Effector CD4-positive, alpha-beta T cell (primary cell): ENCODE data around the gene STAM2.
"Not testable (repeated sequence)": the region's sequence is repeated elsewhere in the genome, so short reads cannot be mapped to it uniquely, and the experiment has no call there.

Source experiments
- DNase-seq: peaks from one replicate; pipeline ENCODE4 v3.0.0-alpha.2; 2020
- total RNA-seq: gene quantifications from one replicate; lab custom pipeline; 2026; lab: John Stamatoyannopoulos, UW

The STAM2 gene
- 33.4 reads per million, percentile 59 among the genes with 10 or more reads in this experiment for total RNA-seq

DNA sequence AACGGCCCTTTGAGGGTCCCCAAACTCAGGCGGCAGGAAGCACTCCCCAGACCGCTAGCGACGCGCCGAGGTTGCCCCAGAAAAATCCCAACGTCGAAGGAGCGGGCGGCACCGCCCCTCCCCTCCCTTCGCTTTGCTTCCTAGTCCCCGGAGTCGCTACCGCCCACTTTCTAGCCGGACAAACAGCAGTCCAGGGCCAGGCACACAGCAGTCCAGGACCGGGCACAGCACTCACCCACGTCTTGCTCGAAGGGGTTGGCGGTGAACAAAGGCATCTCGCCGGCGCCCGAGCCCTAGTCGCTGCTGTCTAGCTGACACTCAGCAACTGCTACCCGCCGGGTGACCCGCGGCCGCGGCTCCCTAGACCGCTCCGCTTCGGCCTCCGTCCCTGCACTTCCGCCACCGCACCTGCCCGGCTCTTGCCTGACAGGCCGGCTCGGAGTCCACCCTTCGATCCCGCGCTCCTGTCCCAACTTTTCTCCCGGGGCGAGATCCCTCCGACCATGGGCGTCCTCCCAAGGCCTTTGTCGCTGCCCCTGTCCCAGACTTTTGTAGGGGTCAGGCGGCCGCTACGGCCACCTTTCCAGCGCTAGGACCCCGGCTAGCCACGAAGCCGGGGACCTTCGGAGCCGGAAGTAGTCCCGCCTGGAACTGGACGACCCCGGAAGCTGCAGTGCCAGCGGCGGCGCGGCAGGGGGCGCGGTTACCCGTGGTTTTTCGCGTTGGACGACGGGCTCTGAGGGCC, at the start of gene STAM2:
TSS of gene STAM2 (minus strand) at position 396 of the 745 bp plus-strand sequence. CDS start at position 275, 121 bp downstream.
- DNase-seq, result peak; percentile 85

DNA sequence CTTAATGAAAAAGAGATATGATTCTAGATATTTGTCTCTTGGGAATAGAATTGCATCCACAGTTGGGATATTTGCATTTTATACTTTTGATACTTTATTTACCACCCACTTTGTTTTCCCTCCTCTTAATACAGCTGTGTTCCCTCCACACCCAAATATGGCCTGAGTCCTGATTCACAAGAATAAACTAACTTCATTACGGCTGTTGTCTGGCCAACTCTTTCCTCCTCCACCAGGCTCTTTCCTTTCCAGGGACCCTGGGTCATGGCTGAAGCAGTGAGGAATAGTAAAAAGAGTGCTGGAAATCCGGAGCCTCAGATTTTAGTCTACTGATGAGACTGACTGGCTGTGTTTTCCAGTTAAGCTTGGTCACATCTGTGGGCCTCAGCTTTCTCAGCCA, 48.4 kb upstream of the STAM2 start:
- DNase-seq, result no peak

DNA sequence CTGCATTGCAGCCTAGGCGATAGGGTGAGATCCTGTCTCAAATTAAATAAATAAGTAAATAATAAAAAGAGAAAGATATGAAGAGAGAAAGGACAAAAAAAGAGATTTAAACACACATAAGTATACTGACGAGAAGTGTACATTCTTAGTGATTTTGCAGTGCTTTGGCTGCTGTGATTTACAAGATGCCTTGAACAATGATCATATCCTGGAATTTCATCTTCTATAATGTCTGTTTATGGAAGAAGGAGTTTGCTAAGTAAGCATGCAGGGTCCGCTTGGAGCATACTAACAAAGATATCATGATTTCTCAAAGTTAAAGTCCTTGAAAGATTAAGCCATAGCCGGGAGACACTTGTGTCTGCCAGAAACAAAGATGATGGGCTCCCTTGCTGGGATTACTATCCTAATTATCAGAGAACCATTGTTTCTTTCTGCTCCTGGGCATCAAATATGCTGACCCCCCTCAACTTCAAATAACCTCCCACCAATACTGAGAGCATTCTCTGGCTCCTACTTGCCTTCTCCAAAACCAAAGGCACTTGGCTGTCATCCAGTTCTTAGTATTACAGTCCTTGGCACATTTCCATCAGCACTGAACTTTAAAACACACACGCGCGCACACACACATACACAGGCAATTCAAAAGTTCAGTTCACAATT, 47.5 kb upstream of the STAM2 start:
- no peak for DNase-seq

DNA sequence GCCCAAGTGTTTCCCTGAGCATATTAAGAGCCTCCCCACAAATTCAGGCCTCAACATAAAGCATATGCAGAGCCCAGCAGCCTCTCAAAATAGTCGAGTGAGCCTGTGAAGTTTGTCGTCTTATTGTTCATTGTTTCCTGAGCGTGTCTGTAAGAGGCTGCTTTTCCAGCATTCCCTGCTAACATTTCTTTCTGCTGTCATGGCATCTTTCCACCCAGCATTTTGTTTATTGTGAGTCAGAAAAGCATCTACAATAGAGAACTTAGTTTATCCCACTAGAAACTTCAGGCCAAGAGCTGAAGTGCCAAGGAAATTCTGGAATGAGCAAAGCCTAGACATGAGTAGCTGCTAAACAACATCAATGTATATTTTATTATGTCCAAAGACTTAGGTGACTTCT, 46.3 kb upstream of the STAM2 start:
- DNase-seq, result no peak

DNA sequence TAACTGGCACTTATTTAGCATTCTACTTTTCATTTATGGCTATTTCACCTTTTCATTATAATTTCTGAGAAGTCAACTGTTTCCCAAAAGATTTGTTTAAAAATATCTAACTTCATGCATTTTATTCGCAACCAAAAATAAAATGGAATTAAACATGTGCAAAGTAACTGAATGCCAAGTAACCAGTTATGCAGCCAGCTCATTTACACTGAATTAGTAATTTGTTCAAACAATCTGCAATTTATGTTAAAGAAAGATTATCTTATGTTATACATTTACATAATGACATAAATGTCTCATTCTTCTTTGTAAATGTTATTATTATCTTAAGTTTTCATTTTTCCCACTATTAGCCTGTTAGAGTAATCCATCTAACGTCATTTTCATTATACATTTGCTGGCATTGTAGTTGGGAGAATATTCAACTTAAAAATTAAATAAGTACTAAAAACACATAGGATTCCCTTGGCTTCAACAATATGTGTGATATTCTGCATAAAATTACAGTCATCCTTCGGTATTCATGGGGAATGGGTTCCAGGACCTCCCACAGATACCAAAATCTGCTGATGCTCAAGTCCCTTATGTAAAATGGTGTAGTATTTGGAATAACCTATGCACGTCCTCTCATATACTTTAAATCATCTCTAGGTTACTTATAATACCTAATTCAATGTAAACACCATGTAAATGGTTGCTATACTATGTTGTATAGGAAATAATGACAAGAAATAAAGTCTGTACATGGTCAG, 43.7 kb upstream of the STAM2 start:
- no peak for DNase-seq

DNA sequence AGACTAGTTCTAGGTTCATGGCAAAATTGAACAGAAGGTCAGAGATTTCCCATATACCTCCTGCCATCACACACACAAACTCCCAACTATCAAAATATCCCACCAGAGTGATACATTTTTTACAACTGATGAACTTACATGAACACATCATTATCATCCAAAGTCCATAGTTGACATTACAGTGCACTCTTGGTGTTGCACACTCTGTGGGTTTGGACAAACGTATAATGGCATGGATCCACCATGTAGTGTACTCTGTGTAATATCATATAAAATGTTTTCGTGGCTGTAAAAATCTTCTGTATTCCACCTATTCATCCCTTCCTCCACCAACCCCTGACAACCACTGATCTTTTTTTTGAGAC, 25.9 kb upstream of the STAM2 start:
- no peak for DNase-seq

DNA sequence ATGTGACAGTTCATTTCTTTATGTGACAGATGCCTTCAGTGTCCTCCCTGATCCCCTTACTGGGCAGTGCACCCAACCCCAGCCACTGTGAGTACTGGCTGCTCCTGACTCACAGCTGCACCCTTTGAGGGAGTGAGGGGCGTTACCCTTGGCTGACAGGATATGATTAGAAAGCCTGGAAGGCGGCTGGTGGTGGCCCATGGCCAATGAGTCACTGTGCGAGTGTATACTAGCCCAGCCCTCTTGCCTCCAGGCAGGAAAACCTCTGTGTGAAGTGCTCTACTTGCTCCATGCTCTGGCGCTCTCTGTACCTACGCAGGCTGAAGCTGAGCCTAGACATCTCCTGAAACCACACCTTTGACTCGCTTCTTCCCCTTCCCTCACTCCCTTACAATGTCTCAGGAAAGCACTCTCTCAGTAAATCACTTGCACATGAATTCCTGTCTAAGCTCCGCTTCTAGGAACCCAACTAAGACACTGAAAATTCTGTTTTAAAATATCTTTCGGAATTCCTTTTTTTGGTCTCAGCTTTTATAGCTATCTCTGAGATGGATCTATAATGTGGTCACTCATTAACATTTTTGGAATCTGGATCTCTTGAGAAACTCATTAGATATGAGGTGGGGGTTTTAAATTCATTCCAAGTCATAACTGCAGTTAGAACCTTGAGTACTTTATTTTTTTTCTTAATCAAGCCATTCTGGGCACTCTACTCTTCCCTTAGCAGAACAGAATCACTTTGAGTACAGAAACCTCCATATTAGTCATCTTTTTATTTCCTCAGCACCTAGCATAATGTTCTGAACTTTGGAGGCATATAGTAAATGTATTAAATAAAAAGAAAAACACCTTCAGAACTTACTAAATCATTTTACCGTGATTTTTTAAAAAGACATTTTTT, 25.3 kb upstream of the STAM2 start:
- no peak for DNase-seq

DNA sequence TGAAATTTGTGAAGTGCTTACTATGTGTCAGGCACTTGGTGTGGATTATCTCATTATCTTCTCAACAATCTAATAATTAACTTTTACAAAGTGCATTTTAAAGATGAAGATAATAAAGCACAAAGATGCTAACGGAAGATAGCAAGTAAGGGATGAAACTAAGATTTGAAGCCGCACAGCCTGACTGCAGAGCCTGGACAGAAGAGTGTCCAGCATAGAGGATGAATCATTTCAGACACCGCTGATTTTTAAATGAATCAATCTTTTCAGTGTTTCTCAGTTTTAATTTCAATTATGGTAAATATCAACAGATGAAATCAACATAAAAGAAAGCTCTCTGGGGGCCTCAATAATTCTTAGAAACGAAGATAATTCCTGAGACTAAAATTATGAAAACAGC, 24.5 kb upstream of the STAM2 start:
- DNase-seq, result no peak

DNA sequence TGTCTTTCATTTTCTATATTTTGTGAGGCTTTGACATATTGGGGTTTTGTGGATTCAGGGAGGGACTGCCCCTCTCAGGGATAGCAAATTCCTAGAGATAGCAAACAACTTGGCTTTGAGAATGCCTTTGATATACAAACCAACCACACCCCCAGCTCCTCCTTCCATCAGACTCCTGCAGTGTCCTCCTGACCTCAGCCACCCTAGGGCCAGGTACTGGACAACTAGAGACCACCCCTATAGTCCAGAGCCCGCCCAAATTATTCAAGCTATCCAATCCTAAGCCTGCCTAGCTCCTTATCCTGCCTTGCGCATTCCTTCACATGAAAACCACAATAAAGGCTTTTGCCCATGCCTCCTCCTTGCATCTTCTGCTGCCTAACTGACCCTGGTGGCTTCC, 22.9 kb upstream of the STAM2 start:
- DNase-seq, result no peak

DNA sequence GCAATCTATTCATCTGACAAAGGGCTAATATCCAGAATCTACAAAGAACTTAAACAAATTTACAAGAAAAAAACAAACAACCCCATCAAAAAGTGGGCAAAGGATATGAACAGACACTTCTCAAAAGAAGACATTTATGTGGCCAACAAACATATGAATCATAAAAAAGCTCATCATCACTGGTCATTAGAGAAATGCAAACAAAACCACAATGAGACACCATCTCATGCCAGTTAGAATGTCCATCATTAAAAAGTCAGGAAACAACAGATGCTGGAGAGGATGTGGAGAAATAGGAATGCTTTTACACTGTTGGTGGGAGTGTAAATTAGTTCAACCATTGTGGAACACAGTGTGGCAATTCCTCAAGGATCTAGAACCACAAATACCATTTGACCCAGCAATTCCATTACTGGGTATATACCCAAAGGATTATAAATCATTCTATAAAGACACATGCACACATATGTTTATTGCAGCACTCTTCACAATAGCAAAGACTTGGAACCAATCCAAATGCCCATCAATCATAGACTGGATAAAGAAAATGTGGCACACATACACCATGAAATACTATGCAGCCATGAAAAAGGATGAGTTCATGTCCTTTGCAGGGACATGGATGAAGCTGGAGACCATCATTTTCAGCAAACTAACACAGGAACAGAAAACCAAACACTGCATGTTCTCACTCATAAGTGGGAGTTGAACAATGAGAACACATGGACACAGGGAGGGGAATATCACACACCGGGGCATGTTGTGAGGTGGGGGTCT, 22.1 kb upstream of the STAM2 start:
- DNase-seq, result not testable (repeated sequence)

DNA sequence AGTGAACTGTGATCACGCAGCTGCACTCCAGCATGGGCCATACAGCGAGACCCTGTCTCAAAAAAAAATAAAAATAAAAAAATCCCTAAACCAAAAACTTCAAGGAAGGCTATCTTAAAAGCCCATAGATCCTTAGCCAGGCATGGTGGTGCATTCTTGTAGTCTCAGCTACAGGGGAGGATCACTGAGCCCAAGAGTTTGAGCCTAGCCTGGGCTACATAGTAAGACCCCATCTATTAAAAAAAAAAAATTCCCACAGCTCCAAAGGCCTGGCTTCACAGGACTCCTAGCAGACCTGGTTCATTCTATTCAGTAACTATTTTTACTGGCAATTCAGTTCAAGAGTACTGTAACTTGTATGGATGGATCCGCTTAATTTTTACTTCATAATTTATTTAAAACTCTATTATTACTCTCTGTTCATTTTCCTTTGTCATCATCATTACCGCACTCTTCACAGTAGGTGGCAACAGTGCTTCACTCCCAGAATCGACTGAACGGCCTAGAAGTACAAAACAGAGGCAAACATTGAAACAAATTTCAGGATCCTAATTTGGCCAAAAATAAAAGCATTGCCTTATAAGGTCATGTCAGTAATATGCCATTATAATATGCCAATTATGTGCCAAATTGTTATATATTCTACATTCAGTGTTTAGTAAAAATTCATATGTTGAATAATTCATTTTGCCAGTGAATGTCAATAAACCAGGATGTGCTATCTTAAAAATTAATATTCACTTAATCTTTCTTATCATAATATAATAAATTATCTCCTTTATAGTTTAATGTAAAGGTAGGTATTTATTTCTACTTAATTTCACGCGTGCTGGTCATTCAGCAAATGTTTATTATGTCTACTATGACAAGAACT, 14.3 kb upstream of the STAM2 start:
- DNase-seq, result no peak

DNA sequence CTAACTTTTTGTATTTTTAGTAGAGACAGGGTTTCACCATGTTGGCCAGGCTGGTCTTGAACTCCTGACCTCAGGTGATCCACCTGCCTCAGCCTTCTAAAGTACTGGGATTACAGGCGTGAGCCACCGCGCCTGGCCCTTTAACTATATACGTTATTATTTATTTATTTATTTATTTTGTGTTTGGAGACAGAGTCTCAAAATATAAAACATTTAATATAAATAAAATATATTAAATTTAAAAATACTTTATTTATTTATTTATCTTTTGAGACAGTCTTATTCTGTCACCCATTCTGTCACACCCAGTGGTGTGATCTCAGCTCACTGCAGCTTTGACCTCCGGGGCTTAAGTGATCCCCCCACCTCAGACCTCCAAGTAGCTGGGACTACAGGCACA, 11.2 kb upstream of the STAM2 start:
- not testable (repeated sequence) for DNase-seq

DNA sequence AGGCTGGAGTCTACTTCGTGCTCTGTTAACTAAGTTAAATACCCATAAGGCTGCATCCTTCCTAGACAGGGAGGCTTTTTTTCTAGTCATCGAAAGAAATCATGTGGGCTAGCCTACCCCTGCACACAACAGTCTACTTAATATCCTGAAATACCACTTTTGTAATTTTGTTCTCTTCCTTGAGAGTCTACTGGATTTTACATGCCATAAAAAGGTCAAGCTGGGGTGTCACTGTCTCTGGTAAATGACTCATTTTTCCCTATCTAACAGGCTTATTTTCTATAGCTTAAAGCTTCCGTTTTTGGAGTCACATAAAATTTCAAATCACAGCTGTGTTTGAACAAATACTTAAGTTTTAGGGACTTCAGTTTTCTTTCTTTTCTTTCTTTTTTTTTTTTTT, 10.7 kb upstream of the STAM2 start:
- no peak for DNase-seq

DNA sequence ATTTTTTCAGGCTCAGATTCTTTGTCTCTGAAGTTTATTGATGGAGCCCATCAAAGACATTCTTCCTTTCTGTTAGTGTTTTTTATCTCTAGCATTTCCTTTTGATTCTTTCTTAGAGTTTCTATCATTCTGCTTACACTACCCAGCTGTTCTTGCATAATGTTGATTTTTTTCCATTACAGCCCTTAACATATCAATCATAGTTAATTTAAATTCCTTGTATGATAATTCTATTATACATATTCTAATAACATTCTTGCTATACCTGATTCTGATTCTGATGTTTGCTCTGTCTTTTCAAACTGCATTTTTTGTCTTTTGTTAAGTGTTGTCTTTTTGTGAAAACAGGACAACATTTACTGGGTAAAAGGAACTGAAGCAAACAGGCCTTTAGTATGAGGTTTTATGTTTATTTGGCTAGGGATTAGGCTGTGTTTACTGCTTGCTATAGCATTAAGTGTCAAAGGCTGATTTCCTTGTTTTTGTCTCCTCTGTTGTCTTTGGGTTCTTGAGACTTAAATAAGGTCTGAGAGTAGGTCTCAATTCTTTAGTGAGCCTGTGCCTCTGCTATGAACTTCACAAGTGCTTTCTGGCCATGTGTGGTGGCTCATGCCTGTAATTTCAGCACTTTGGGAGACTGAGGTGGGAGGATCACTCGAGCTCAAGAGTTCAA, 8.0 kb upstream of the STAM2 start:
- DNase-seq, result no peak

DNA sequence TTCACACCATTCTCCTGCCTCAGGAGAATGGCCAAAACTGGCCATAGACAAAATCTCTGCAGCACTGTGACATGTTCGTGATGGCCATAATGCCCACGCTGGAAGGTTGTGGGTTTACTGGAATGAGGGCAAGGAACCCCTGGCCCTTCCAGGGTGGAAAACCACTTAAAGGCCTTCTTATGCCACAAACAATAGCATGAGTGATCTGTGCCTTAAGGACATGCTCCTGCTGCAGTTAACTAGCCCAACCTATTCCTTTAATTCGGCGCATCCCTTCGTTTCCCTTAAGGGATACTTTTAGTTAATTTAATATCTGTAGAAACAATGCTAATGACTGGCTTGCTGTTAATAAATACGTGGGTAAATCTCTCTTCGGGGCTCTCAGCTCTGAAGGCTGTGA, 2.1 kb upstream of the STAM2 start:
- not testable (repeated sequence) for DNase-seq

DNA sequence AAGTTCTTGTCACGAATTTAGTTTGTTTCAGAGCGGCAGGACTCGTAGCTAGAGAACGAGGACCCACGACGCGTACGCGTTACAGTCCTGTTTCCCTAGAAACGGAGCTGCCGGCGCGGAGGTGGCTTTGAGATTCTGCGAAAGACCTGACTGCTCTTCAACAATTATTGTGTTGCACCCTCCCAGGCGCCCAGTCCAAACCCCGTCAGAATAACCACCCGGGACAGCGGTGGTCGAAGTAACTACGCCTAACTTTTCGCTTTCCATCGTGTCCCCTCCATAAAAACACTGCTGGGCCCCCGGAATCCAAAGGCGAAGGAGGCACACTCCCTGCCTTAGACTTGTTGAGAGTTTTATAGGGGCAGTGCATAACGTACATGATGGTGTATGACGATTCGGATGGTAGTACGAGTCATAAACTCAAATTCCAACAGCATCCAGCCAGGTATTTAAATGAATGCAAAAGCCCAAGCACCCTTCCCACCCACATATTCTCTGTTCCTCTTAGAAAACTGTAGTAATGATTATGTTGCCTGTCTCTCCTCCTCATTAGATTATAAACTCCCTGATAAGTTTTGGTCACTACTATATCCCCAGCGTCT, 651 bp upstream of the STAM2 start:
- no peak for DNase-seq

DNA sequence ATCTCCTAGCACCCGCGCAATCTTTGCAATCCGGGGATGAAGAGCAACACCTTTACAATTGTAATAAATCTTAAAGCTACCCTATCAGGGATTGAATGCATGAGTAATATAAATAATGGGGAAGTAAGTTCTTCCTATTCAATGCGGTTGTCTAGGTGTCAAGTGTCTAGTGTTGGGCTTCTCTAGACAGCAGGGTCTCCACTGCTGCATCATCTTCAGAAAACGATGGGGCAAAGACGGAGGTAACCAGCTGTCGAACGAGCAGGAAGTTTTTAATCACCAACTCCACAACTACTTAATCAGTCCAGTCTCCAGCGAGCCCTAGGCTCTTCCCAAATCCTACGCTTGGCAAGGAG, 573 bp downstream of the STAM2 start:
- DNase-seq, result no peak

DNA sequence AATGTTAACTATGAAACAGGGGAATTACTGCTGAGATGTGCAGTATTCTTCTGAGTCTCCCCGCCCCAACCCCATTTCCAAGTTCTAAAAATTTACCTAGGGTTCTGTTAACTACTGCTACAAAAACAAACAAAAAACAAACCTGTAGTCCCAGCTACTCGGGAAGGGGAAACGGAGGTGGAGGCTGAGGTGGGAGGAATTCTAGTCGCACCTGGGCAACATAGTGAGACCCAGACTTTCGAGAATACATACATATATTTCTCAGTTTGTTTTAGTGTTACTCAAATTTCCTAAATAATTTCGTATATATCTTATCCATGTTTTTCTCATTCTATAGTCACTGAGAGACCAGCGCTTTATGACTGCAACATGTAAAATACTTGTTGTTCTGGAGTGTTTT, 989 bp downstream of the STAM2 start:
- no peak for DNase-seq

DNA sequence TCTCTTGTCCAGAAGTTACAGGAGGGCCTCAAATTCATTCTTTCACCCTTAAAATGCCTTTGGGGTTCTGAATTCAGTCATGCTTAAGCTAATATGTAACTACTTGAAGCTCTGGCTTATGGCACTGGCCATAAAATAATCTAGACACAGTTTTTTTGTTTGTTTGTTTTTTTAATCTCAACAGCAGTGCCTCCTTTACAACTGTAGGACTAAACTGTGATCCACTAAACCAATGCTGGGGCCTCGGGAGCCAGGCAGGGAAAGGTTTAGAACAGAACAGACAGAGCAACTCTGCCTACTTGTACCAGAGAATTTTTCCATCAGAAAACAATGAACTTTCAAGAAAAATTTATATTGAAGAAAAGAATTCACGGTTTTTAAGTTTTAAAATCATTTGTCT, 1.7 kb downstream of the STAM2 start:
- no peak for DNase-seq

DNA sequence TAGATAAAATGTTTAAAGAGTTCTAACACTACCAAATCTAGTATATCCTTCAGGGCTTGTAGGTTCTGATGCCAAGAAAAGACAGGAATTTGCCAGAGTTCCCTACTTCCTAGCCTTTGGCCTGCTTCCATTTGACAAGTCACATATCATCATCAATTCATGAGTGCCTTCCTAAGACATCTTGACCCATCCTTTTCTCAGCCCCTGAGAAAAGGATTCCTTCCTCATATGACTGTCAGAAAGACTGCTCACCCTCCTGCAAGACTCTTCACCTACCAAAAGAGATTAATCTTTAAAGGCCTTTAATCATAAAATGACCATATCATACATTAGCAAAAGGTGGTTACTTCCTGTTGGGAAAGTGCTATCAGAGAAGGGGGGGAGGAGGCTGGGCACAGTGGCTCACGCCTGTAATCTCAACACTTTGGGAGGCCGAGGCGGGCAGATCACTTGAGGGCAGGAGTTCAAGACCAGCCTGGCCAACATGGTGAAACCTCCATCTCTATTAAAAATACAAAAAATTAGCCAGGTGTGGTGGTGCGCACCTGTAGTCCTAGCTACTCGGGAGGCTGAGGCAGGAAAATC, 3.3 kb downstream of the STAM2 start:
- DNase-seq, result not testable (repeated sequence)
